ENCODE measurements around the gene ARHGEF3. TPM values are rescaled to one million over a fixed set of nuclear protein-coding genes. Genes with fewer than 3 reads are reported as not detected.

ARHGEF3 gene
- total RNA-seq, 1 donor from 2014 or later, result 10.8 TPM

- Mint-ChIP-seq H3K27ac (ENCODE audit: unreplicated experiment) (no peak overlapping the region), H3K27me3 (ENCODE audit: unreplicated experiment) (no peaks in the 10 kb centered on the region), H3K4me1 (ENCODE audit: low read depth, unreplicated experiment) (no peaks in the 10 kb centered on the region), H3K36me3 (ENCODE audit: unreplicated experiment) (no peaks in the 10 kb centered on the region), H3K9me3 (ENCODE audit: unreplicated experiment) (no peaks in the 10 kb centered on the region), H3K4me3 (ENCODE audit: unreplicated experiment) (no peak overlapping the region)
- TF ChIP-seq CTCF (IDR thresholded peaks at IDR 0.05; ENCODE audit: partially characterized antibody, unreplicated experiment), result no peak
- DNase-seq, result no peak
Measured at GRCh38 chr3:56706629-56707028, 95.1 kb downstream of the ARHGEF3 start.

- no peak for TF ChIP-seq CTCF (IDR thresholded peaks at IDR 0.05; ENCODE audit: partially characterized antibody, unreplicated experiment)
- Mint-ChIP-seq H3K9me3 (ENCODE audit: unreplicated experiment) (no peaks in the 10 kb centered on the region), H3K27me3 (ENCODE audit: unreplicated experiment) (no peaks in the 10 kb centered on the region), H3K27ac (ENCODE audit: unreplicated experiment) (no peak overlapping the region), H3K4me1 (ENCODE audit: low read depth, unreplicated experiment) (no peaks in the 10 kb centered on the region), H3K4me3 (ENCODE audit: unreplicated experiment) (no peak overlapping the region), H3K36me3 (ENCODE audit: unreplicated experiment) (no peaks in the 10 kb centered on the region)
- DNase-seq, result no peak
Measured at GRCh38 chr3:56704706-56705105, 97.0 kb downstream of the ARHGEF3 start.

GRCh38 chr3:56702490-56703315 is 99.0 kb downstream of the ARHGEF3 start:
- Mint-ChIP-seq H3K36me3 (ENCODE audit: unreplicated experiment) (no peaks in the 10 kb centered on the region), H3K27ac (ENCODE audit: unreplicated experiment) (no peak overlapping the region), H3K4me1 (ENCODE audit: low read depth, unreplicated experiment) (no peaks in the 10 kb centered on the region), H3K27me3 (ENCODE audit: unreplicated experiment) (no peaks in the 10 kb centered on the region), H3K9me3 (ENCODE audit: unreplicated experiment) (no peaks in the 10 kb centered on the region), H3K4me3 (ENCODE audit: unreplicated experiment) (no peak overlapping the region)
- no peak for DNase-seq
- TF ChIP-seq CTCF (IDR thresholded peaks at IDR 0.05; ENCODE audit: partially characterized antibody, unreplicated experiment), result peak; percentile 86

- H3K4me1 Mint-ChIP-seq (ENCODE audit: low read depth, unreplicated experiment), result no peaks in the 10 kb centered on the region
- H3K27ac Mint-ChIP-seq (ENCODE audit: unreplicated experiment), result no peak overlapping the region
- no peaks in the 10 kb centered on the region for H3K27me3 Mint-ChIP-seq (ENCODE audit: unreplicated experiment)
- H3K36me3 Mint-ChIP-seq (ENCODE audit: unreplicated experiment), result no peaks in the 10 kb centered on the region
- H3K9me3 Mint-ChIP-seq (ENCODE audit: unreplicated experiment), result no peaks in the 10 kb centered on the region
- no peak for TF ChIP-seq CTCF (IDR thresholded peaks at IDR 0.05; ENCODE audit: partially characterized antibody, unreplicated experiment)
- no peak for DNase-seq
- no peak overlapping the region for H3K4me3 Mint-ChIP-seq (ENCODE audit: unreplicated experiment)
Measured at GRCh38 chr3:56700151-56700550, 101.6 kb downstream of the ARHGEF3 start.

GRCh38 chr3:56694867-56695683 is 106.7 kb downstream of the ARHGEF3 start:
- Mint-ChIP-seq H3K27me3 (ENCODE audit: unreplicated experiment) (no peaks in the 10 kb centered on the region), H3K9me3 (ENCODE audit: unreplicated experiment) (no peaks in the 10 kb centered on the region), H3K4me3 (ENCODE audit: unreplicated experiment) (no peak overlapping the region), H3K36me3 (ENCODE audit: unreplicated experiment) (no peaks in the 10 kb centered on the region), H3K27ac (ENCODE audit: unreplicated experiment) (no peak overlapping the region), H3K4me1 (ENCODE audit: low read depth, unreplicated experiment) (no peaks in the 10 kb centered on the region)
- no peak for DNase-seq
- no peak for TF ChIP-seq CTCF (IDR thresholded peaks at IDR 0.05; ENCODE audit: partially characterized antibody, unreplicated experiment)

All from glutamatergic neuron (in vitro differentiated cells).